ENCODE data around the gene SOX6. TPM values are rescaled to one million over a fixed set of nuclear protein-coding genes. Genes with fewer than 3 reads are reported as not detected.

The SOX6 gene
- polyA plus RNA-seq, 3 donors: not detected

GRCh38 chr11:16295592-16295991 lies 60.8 kb downstream of the SOX6 start:
- no peak for TF ChIP-seq CTCF (IDR thresholded peaks at IDR 0.05)
- intact Hi-C loops (cut with micrococcal nuclease): no loop called here
- no CpG with 5 or more reads among the region's 1 CpG for WGBS (ENCODE audit: insufficient coverage)

DNA sequence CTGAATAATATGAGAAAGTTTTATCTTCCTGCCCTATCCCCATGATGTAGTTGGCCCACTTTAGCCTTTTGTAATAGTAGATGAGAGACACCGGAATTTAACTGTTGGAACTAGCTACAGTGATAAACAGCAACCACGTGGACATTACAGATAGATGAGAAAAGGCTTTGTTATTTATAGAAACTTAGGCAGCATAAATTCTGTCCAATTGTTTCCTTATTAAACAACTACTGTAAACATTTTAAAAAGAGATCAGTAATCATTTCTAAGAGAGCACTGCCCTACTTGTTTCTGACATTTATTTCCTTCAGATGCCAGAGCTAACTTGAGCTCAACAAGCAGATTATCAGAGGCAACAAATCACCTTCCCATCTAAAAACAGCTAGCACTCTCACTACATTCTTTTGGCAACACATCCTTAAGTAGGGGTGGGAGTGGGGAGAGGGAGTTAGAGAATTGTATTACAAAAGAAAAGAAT lies 63.1 kb downstream of the SOX6 start:
- no peak for DNase-seq
- Mint-ChIP-seq H3K4me3 (no peak overlapping the region), H3K27me3 (ENCODE audit: low read depth in 3 of 3) (no peaks in the 10 kb centered on the region), H3K4me1 (no peaks in the 10 kb centered on the region), H3K36me3 (no peaks in the 10 kb centered on the region), H3K27ac (no peak overlapping the region), H3K9me3 (no peaks in the 10 kb centered on the region)
- H3K27ac ChIP-seq (ENCODE audit: low read depth in 1 of 2, low read length in 2 of 2): no peak overlapping the region
- no peaks in the 10 kb centered on the region for H3K9me3 ChIP-seq (replicated peaks in 1 of 2; ENCODE audit: control insufficient read depth in 1 of 2, insufficient read depth in 1 of 2, low read length in 2 of 2)
- no peaks in the 10 kb centered on the region for H4K20me1 ChIP-seq (ENCODE audit: insufficient read depth, low read length)
- H3K79me2 ChIP-seq (ENCODE audit: insufficient read depth, low read length): no peaks in the 10 kb centered on the region
- H3K4me1 ChIP-seq (ENCODE audit: control insufficient read depth in 1 of 2, insufficient read depth in 2 of 2, low read length in 2 of 2): no peaks in the 10 kb centered on the region
- H3K4me2 ChIP-seq (replicated peaks; ENCODE audit: extremely low read depth, low read length, poor library complexity, severe bottlenecking): no peak overlapping the region
- H3K36me3 ChIP-seq (replicated peaks in 1 of 2; ENCODE audit: control insufficient read depth in 1 of 2, insufficient read depth in 2 of 2, low read length in 2 of 2): no peaks in the 10 kb centered on the region
- TF ChIP-seq CTCF (IDR thresholded peaks at IDR 0.05): no peak
- intact Hi-C loops (cut with micrococcal nuclease): no loop called here
- WGBS (ENCODE audit: insufficient coverage): no CpG with 5 or more reads among the region's 2 CpGs
- no peak overlapping the region for H3K4me3 ChIP-seq (replicated peaks in 1 of 3; ENCODE audit: low read depth in 2 of 3, low read length in 3 of 3)
- H3K9ac ChIP-seq (ENCODE audit: insufficient read depth, low read length, poor library complexity, severe bottlenecking): no peak overlapping the region
- H3K27me3 ChIP-seq (ENCODE audit: control insufficient read depth in 2 of 2, insufficient read depth in 2 of 2, low read length in 2 of 2): no peaks in the 10 kb centered on the region
- no peak overlapping the region for H2AFZ ChIP-seq (ENCODE audit: insufficient read depth, low read depth, low read length, poor library complexity, severe bottlenecking)

More at GRCh38 chr11:16295592-16295991, 60.8 kb downstream of the SOX6 start:
- Histone ChIP-seq H3K79me2 (ENCODE audit: insufficient read depth, low read length) (no peaks in the 10 kb centered on the region), H2AFZ (ENCODE audit: insufficient read depth, low read depth, low read length, poor library complexity, severe bottlenecking) (no peak overlapping the region), H4K20me1 (ENCODE audit: insufficient read depth, low read length) (no peaks in the 10 kb centered on the region), H3K4me1 (ENCODE audit: control insufficient read depth in 1 of 2, insufficient read depth in 2 of 2, low read length in 2 of 2) (no peaks in the 10 kb centered on the region), H3K4me2 (replicated peaks; ENCODE audit: extremely low read depth, low read length, poor library complexity, severe bottlenecking) (no peak overlapping the region), H3K36me3 (replicated peaks in 1 of 2; ENCODE audit: control insufficient read depth in 1 of 2, insufficient read depth in 2 of 2, low read length in 2 of 2) (no peaks in the 10 kb centered on the region), H3K9me3 (replicated peaks in 1 of 2; ENCODE audit: control insufficient read depth in 1 of 2, insufficient read depth in 1 of 2, low read length in 2 of 2) (no peaks in the 10 kb centered on the region), H3K4me3 (replicated peaks in 1 of 3; ENCODE audit: low read depth in 2 of 3, low read length in 3 of 3) (no peak overlapping the region), H3K27me3 (ENCODE audit: control insufficient read depth in 2 of 2, insufficient read depth in 2 of 2, low read length in 2 of 2) (no peaks in the 10 kb centered on the region), H3K9ac (ENCODE audit: insufficient read depth, low read length, poor library complexity, severe bottlenecking) (no peak overlapping the region), H3K27ac (ENCODE audit: low read depth in 1 of 2, low read length in 2 of 2) (no peak overlapping the region)
- DNase-seq: no peak
- H3K4me1 Mint-ChIP-seq: no peaks in the 10 kb centered on the region
- no peaks in the 10 kb centered on the region for H3K36me3 Mint-ChIP-seq
- no peak overlapping the region for H3K27ac Mint-ChIP-seq
- H3K27me3 Mint-ChIP-seq (ENCODE audit: low read depth in 3 of 3): peaks cover 0 to 2% (median 0%) of the 10 kb centered on the region in 3 donors
- H3K4me3 Mint-ChIP-seq: no peak overlapping the region
- no peaks in the 10 kb centered on the region for H3K9me3 Mint-ChIP-seq
